Fibroblast of the aortic adventitia (primary cell): ENCODE data around the gene SORT1. TPM values are rescaled to one million over a fixed set of nuclear protein-coding genes. Genes with fewer than 3 reads are reported as not detected.
A peak's percentile ranks its signal among the peaks of the same experiment; 100 is the strongest.
"Not testable (repeated sequence)": the region's sequence is repeated elsewhere in the genome, so short reads cannot be mapped to it uniquely, and the experiment has no call there.

ENCODE experiments used
- DNase-seq: peaks from one replicate; pipeline ENCODE4 v3.0.0-alpha.2; 2010; ENCODE audit warnings: low read depth
- H3K4me3 ChIP-seq: 2 replicates; pipeline ENCODE4 v1.5.1; 2011; ENCODE audit warnings: low read depth, mild to moderate bottlenecking, control low read depth, low read length, moderate library complexity
- CTCF ChIP-seq: IDR thresholded peaks from 2 replicates; pipeline ENCODE4 v1.5.1; 2011; ENCODE audit warnings: mild to moderate bottlenecking, low read length, control low read depth, inconsistent platforms; ENCODE audit not compliant: insufficient read depth
- total RNA-seq: library from RNA; depleted of rRNA; stranded (reverse); fragments of >200 nt; gene quantifications from 2 replicates; pipeline ENCODE4 v1.2.3, GENCODE V29; 2012; ENCODE audit warnings: low replicate concordance

The SORT1 gene
- total RNA-seq, 1 donor = 4.5 TPM

- DNase-seq = no peak
- no peak overlapping the region for H3K4me3 ChIP-seq
- no peak for TF ChIP-seq CTCF
Measured at GRCh38 chr1:109379422-109379821, 18.3 kb downstream of the SORT1 start.

- no peak for TF ChIP-seq CTCF
- DNase-seq = no peak
Measured at GRCh38 chr1:109377698-109378097, 20.0 kb downstream of the SORT1 start.

GRCh38 chr1:109373696-109374095 is 24.0 kb downstream of the SORT1 start:
- DNase-seq, H3K4me3 ChIP-seq: not testable (repeated sequence)

More at GRCh38 chr1:109377698-109378097, 20.0 kb downstream of the SORT1 start:
- H3K4me3 ChIP-seq = no peak overlapping the region

- H3K4me3 ChIP-seq = no peak overlapping the region
- TF ChIP-seq CTCF = no peak
- DNase-seq = no peak
Measured at GRCh38 chr1:109373126-109373525, 24.6 kb downstream of the SORT1 start.

GRCh38 chr1:109372281-109372680 is 25.4 kb downstream of the SORT1 start:
- no peak overlapping the region for H3K4me3 ChIP-seq
- DNase-seq = no peak
- TF ChIP-seq CTCF = no peak

- DNase-seq = no peak
- no peak for TF ChIP-seq CTCF
- H3K4me3 ChIP-seq = no peak overlapping the region
Measured at GRCh38 chr1:109371341-109371739, 26.4 kb downstream of the SORT1 start.

- peak; percentile 73 for DNase-seq
- no peak for TF ChIP-seq CTCF
- H3K4me3 ChIP-seq = no peak overlapping the region
Measured at GRCh38 chr1:109370712-109371340, 26.9 kb downstream of the SORT1 start.
